AML-193 (cell line): ENCODE results near the gene LMAN2L.

ENCODE experiments used
- DNase-seq, 2 experiments: peaks; one replicate each; lab custom pipeline; 2025; lab: John Stamatoyannopoulos, UW

LMAN2L gene

DNA sequence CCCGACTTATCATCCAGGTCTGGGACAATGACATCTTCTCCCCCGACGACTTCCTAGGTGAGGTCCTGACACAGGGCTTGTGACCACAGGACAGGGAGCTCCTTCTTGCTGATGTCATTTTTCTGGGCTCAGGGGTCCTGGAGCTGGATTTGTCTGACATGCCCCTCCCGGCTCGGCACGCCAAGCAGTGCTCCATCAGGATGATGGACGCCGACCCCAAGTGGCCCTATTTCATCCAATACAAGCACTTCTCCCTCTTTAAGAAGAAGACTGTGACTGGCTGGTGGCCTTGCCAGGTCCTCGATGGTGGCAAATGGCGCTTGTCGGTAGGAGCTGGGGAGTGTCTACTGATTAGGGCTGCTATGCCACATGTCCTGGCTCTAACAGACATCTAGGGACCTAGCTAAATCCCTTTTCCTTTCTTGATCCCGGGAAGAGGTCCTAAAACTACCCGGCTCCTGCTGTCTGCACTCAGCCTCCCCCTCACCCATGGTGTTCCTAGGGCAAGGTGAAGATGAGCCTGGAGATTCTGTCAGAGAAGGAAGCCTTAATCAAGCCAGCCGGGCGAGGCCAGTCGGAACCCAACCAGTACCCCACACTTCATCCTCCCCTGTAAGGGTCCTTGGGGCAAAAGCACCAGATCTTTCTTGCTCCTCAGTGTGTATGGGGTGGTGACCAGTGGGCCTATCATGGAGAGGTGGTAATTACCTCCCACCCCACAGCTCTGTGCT lies 36.7 kb downstream of the LMAN2L start:
- DNase-seq = no peak

DNA sequence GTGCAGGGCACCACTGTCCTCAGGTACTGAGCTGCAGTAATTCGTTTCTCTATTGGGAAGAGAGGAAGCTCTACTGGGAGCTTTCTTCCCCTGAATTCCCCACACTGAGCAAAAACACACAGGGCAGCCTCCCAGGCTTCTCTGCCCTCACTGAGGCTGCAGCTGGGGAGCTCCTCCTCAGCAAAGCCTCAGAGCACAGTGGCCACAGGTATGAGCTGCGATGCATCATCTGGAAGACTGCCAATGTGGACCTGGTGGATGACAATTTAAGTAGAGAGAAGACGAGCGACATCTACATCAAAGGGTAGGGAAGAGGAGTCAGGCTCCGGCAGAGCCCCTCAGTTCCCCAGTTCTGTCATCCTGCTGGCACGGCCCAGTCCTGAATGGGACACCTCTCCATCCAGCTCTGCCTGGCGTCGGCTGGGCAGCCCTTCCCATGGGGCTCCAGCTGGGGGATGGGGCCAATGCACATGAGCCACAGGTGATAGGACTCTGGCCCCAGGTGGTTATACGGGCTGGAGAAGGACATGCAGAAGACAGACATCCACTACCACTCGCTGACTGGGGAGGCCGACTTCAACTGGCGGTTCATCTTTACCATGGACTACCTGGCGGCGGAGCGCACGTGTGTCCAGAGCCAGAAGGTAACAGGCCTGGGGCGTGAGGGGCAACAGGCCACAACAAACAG lies 37.6 kb downstream of the LMAN2L start:
- no peak for DNase-seq

DNA sequence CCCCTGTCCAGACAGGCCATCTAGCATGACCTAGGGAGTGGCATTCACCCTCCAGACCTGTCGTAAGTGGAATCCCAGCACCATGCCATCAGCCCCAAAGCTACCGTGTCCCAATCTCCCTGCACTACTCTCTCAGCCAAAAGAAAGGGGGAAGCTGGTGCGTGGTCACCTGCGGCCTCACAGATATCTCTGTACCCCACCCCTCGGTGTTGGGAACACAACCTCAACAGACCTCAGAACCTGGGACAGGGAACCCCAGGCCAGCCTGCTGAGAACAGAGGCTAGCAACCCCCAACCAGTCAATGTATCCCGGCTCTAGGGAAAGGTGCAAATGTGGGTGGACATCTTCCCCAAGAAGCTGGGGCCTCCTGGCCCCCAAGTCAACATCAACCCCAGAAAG lies 38.2 kb downstream of the LMAN2L start:
- DNase-seq = no peak

DNA sequence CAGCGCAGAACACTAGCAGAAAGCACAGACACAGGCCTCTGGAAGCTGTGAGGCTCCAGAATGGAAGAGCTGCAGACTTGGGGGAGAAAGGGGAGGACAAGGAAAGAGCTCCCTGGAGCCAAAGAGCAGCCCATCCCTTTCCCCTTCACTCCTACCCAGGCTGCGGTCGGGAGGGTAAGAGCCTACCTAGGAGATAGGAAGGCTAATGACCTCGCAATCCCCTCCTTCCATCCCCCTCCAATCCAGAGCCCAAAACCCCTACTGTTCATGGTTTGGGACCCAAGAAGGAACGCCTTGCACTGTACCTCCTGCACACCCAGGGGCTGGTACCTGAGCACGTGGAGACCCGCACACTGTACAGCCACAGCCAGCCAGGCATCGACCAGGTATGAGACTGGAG lies 39.8 kb downstream of the LMAN2L start:
- no peak for DNase-seq

DNA sequence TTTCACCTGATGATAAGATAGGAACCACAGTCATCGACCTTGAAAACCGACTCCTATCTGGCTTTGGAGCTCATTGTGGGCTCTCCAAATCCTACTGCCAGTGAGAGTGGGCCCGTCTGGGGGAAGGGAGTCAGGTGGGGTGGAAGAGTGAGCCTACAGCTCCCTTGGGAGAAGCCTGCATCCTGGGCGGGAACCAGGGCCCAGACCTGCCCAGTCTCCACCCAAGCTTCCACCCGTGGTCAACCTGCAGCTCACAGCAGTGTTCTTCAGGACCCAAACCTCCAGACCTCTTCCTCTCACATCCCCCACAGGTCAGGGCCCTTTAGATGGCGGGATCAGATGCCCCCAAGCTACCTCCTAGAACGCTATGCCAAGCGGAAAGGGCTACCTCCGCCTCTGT lies 40.2 kb downstream of the LMAN2L start:
- DNase-seq = no peak

DNA sequence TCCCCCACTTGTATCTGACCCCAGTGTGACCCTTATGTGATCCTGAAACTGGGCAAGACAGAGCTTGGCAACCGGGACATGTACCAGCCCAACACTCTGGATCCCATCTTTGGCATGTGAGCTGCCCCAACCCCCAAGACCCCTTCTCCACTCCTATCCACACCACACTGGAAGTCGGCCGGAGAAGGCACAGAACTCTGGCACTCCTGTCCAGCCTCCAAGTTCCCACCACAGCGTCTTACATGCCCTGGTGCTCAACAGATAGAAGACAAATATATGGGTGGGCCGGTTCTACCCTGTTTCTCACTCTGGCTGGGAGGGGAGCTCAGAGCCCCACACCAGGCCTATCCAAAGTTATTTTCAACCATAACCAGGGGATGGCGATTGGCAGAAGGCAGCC lies 40.8 kb downstream of the LMAN2L start:
- DNase-seq = no peak

DNA sequence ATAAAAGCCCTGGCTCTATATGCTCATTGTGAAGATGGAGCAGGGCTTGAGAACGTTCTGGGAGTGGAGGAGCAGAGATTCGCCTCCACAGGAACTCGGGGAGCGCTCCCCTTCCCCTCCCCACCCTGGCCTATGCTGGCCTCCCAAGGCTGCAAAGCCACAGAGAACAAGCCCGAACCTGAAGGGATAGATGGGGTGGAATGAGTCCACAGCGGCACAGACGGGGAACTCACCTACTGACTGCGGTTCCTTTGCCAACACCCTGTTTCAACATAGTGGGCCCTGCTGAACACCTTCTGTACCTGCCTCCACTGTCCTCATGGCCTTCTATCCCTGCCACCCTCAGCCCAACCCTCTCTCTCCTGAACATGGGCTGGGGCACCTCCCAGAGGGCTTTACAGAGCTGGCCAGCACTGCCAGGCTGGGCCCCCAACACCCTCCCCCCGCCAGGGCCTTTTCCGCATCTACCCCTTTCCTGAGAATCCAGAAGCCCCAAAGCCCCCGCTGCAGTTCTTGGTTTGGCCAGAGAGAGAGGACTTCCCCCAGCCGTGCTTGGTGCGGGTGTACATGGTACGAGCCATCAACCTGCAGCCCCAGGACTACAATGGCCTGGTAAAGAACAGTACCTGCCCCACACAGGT lies 41.5 kb downstream of the LMAN2L start:
- DNase-seq = no peak

DNA sequence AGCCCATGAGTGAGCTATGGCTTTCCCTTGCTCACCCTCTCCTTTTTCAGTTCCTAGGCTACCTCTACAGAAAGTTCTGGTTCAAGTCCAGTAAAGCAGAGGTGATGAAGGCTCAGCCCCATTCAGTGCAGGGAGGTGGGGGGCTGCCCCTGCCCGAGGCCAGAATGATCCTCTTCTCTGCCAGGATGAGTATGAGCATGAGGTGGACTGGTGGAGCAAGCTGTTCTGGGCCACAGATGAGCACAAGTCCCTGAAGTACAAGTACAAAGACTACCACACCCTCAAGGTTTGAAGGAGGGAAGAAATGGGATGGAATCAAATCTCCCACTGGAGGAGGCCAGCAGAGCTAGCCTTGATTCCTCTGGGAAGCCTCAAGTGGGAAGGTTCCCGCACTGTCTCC lies 42.4 kb downstream of the LMAN2L start:
- DNase-seq = no peak

DNA sequence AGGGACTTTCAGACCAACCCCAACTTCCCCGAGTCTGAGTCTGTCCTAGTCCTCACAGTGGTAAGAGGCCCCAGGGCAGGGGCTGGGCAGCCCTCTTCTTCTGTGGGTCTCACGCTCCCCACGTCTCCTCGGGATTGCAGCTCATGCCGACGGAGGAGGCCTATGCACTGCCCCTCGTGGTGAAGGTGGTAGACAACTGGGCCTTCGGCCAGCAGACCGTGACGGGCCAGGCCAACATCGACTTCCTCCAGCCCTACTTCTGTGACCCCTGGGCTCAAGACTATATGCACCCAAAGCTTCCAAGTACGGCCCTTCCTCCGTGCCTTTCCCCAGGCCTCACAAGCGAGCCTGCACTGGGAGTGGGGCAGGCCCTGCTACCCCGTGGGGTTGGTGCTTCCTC lies 44.3 kb downstream of the LMAN2L start:
- no peak for DNase-seq

DNA sequence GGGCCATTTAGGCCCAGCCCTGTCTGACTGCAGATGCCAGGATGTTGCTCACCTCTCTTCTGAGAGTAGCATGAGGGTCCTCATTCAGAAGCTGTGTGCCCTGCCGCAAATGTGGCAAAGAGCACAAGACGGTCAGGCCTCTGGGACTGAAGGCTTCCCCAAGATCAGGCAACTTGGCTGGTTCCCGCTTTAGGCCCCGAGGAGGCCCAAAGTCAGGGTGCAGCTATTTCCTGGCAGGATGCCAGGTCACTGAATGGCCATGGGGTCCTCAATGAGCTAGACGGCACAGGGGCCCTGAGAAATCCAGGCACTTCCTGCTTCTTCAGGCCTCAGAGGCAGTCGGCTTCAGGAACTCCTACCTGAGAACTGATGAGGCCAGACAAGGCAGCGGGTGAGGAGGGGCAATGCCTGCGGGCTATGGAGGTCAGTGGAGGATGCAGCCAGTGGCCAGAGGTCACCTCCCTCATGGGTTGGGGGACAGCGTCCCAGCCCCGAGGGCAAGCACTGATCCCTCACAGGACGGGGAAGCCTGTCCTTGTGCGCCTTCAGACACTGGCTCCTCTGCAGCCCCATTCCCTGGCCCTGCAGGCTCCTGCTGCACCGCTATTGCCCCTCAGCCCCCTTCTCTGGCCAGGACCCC lies 44.9 kb downstream of the LMAN2L start:
- no peak for DNase-seq

DNA sequence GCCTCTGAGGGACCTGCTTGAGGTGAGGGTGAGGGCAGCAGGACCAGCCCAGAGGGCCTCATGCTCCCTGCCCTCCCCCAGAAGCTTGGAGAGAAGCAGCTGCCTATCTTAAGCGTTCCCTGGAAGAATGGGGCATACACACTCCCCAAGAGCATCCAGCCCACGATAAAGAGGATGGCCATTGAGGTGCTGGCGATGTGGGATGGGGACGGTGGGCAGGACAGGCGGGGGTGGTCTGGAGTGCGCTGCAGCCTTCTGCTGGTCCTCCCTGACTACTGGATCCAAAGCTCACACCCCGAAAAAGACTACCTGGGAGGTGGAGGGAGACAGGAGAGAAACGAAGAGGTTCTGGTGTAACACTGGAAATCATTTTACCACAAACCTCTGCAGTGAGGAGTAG lies 45.6 kb downstream of the LMAN2L start:
- no peak for DNase-seq

DNA sequence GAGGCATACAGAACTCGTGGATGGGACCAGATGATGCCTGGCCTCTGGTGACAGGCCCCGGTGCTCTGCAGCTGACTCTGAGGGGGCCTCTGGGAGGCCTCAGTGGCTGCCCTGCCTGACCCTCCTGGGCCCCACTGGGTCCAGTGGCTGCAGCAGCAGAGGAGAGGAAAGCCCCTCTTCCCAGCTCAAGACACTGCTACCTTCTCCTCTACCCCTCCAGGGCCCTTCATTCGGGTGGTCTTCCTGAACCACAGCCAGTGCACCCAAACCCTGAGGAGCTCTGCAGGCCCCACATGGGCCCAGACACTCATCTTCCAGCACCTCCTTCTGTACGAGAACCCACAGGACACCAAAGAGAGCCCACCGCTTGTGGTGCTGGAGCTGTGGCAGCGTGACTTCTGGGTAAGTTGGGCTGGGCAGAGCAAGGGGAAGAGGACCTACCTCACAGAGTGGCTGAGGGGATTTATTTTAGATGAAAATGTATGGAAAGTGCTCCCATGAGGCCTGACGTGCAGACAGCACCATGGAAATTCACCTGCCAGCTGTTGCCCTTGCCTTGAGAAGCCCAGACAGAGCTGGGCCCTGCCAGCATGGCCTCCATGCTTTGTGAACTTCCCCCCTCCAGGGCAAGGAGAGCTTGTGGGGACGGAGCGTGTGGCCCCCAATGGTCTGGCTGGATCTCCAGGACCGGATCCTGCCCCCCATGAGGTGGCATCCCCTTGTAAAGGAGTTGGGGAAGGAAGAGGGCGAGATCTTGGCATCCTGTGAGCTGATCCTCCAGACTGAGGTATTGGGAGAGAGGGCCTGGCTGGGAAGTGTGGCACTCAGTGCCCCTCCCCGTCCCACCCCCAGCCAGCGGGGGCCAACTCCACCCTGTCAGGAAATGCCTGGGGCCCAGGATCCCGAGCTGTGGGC lies 46.3 kb downstream of the LMAN2L start:
- no peak for DNase-seq

DNA sequence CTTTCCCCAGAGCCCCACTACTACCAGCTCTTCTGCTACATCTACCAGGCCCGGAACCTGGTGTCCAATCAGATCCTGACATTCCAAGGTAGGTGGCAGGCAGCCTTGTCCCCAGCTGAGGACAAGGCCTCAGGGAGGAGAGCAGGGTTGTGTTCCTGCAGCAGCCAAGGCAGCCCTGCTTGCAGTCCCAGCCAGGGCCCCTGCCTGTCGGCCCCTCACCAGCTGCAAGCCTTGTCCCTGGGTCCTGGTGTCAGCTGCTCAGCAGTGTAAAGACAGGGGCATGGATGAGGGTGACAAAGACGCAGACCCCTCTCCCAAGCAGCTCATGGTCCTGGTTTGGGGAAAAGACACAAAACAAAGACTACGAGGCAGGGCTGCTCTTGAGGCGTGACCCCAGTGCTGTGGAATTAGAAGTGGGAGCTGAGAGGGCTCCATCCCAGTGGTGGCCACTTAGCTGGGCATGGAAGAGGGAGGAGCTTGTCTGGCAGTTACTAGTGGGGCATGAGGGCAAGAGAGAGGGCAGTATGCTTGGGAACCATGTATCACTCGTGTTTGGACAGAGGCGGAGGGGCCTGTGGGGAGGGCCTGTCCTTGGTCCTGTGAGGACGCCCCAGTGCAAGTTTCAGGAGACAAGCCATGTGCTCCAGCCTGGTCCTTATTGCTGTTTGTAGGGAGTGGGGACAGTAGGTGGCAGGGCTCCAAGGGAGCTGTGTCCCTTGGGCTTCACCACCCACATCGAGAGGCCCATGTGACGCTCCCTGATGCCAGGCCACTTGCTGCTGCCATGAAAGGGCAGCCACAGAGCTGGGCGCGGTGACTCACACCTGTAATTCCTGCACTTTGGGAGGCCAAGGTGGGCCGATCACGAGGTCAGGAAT lies 47.5 kb downstream of the LMAN2L start:
- DNase-seq = no peak

DNA sequence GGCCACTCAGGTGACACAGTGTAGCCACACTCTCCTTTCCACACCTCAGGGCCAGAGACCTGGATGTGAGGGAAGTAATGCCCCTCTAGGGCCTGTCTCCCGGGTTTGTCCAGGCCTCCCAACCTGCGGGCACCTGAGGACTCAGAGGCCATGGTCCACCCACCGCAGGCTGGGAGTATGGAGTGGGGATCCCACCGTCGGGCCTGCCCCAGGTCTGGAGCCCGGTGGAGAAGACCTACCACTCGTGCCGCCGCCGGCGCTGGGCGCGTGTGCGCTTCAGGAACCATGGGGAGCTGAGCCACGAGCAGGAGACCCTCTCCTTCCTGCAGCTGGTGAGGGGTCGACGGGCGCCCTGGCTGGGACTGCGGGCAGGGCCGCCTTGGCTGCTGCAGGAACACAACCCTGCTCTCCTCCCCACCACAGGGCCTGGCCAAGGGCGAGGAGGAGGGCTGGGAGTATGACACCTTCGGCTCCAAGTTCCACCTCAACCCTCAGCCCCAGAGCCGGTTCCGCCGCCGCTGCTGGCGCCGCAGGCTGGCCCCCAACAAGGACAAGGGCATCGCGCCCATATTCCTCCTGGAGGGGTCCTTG lies 48.7 kb downstream of the LMAN2L start:
- no peak for DNase-seq

DNA sequence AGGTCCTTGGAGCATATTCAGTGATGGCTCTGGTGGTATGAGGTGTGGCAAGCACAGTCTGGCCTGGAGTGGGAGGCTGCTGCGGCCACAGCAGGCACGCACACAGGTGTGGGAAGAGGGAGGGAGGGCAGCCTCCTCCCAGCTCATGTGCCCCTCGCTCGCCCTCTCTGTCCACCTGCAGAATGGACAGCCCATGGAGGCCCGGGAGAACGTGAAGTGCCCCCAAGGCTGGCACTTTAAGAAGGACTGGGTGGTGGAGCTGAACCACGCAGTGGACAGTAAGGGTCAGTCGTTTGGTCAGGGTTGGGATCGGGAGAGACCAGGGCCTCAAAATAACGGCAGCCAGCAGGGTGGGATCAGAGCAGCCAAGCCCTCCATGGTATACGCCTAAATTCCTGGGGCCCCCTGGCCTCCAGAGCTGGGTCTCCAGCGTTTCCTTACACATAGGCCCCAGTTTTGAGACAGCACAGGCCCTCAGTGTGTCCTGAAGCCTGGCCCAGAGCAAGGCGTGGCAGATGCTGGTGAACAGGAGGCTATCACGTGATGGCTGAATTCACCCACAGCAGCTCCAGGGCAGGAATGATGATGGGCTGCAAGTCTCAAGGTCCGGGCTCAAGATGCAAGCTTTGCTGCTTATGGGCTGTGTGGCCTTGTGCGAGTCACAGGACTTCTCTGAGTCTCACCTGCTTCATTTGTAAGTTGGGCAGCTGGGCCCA lies 49.4 kb downstream of the LMAN2L start:
- DNase-seq = no peak

DNA sequence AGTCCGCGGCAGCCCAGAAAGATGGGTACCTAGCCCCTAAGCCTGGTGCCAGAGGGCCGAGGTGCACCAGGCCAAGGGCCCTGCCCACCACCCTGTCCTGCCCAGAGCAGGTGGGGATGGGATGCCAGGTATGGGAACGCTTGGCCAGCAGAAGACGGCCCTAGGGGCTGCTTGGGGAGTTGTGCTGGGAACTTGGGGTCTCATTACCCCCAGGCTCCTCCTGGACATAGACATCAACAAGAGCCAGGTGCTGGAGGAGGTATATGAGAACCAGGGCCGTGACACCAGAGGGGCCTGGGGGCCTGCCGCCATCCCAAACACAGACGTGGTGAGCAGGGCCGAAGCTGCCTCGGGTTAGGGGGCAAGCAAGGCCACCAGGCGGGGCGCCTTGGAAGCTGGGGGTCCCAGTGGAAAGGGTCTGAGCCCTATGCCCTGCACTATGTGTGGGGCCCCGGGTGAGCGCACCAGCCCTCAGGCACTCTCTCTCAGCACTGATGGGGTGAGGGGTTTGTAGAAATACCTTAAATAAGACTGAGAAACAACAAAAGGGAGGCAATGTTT lies 50.4 kb downstream of the LMAN2L start:
- no peak for DNase-seq

DNA sequence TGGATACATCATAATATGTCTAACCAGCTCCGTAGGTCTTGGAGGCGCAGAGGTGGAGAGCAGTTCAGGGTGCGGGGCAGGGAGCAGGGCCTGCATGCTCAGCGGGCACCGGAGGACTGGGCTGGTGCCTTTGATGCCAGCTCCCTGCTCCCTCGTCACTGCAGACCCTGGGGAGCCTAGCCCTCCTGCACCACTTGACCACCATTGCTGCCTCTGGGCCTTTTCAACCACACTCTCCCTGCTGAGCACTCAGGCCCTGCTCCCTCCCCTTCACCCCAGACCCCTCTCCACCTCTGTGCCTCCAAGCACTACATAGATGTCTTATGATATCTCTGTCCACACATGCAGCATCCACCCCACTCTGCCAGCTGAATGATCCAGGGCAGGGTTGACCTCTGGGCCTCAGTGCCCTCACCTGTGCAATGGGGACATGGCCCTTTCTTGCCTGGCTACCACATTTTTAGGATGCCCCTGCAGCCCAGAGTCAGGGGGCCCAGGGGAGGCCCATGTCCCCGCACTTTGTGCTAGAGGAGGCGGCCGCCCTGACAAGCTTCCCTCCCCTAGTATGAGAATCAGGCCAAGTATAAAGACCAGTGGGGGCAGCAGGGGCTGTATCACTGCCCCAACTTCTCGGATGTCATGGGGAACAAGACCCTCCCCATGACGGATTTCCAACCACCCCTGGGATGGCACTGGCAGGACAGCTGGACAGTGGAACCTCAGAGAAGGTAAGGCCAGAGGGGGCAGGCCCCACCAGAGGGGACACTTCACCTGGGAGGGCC lies 51.0 kb downstream of the LMAN2L start:
- no peak for DNase-seq
